HUES64 (cell line): ENCODE results near the gene MRC2.

Source experiments
- H3K27ac ChIP-seq: 2 replicates; pipeline ENCODE4 v1.7.0; 2013; ENCODE audit warnings: low read depth, low read length, inconsistent platforms
- H3K27me3 ChIP-seq: 2 replicates; pipeline ENCODE4 v1.6.1; 2013; ENCODE audit warnings: mild to moderate bottlenecking, low read length; ENCODE audit not compliant: insufficient read depth
- H3K36me3 ChIP-seq: 2 replicates; pipeline ENCODE4 v1.6.1; 2013; ENCODE audit warnings: mild to moderate bottlenecking, low read length; ENCODE audit not compliant: insufficient read depth
- H3K4me1 ChIP-seq: 2 replicates; pipeline ENCODE4 v1.6.1; 2013; ENCODE audit warnings: mild to moderate bottlenecking, low read length, moderate library complexity; ENCODE audit not compliant: insufficient read depth
- H3K4me3 ChIP-seq: 2 replicates; pipeline ENCODE4 v1.5.1; 2013; ENCODE audit warnings: mild to moderate bottlenecking, low read length, moderate library complexity
- H3K9ac ChIP-seq: 2 replicates; pipeline ENCODE4 v1.6.1; 2013; ENCODE audit warnings: mild to moderate bottlenecking, low read depth, low read length
- H3K9me3 ChIP-seq: 2 replicates; pipeline ENCODE4 v1.6.1; 2013; ENCODE audit warnings: low read depth, low read length; ENCODE audit not compliant: insufficient read depth
- WGBS: fragments of 150-250, 120-280 bp; methylation state at CpG from one replicate; pipeline ENCODE4 v1.1.7; 2013; ENCODE audit warnings: missing lambda C conversion rate; 5-methylcytosine and 5-hydroxymethylcytosine counted together

MRC2 gene

GRCh38 chr17:62655656-62656055 is 28.2 kb downstream of the MRC2 start:
- peaks cover 9% of the 10 kb centered on the region; the same call in 1 of the 2 replicates for H3K27me3 ChIP-seq
- H3K9ac ChIP-seq, result no peak overlapping the region
- WGBS, result 96% methylated on average over 5 of the region's 6 CpGs
- H3K4me3 ChIP-seq, result no peak overlapping the region
- no peaks in the 10 kb centered on the region for H3K9me3 ChIP-seq
- no peak overlapping the region for H3K27ac ChIP-seq
- peaks cover 5% of the 10 kb centered on the region; the same call in 1 of the 2 replicates for H3K36me3 ChIP-seq
- peaks cover 11% of the 10 kb centered on the region for H3K4me1 ChIP-seq

- 90% methylated on average over 1 of the region's 1 CpG for WGBS
- H3K4me1 ChIP-seq, result peaks cover 11% of the 10 kb centered on the region
- peaks cover 6% of the 10 kb centered on the region; the same call in 1 of the 2 replicates for H3K27me3 ChIP-seq
- peaks cover 5% of the 10 kb centered on the region; the same call in 1 of the 2 replicates for H3K36me3 ChIP-seq
- H3K27ac ChIP-seq, result no peak overlapping the region
- H3K9ac ChIP-seq, result no peak overlapping the region
- no peak overlapping the region for H3K4me3 ChIP-seq
- no peaks in the 10 kb centered on the region; the same call in 1 of the 2 replicates for H3K9me3 ChIP-seq
Observed at GRCh38 chr17:62656446-62656845, 29.0 kb downstream of the MRC2 start.

- Histone ChIP-seq H3K36me3 (peaks cover 6% of the 10 kb centered on the region; the same call in 1 of the 2 replicates), H3K9ac (no peak overlapping the region), H3K4me1 (peaks cover 6% of the 10 kb centered on the region), H3K9me3 (no peaks in the 10 kb centered on the region; the same call in 1 of the 2 replicates), H3K4me3 (no peak overlapping the region), H3K27ac (no peak overlapping the region), H3K27me3 (no peaks in the 10 kb centered on the region)
- WGBS, result 97% methylated on average over 3 of the region's 3 CpGs
Observed at GRCh38 chr17:62657145-62657665, 29.7 kb downstream of the MRC2 start.

- Histone ChIP-seq H3K4me1 (peaks cover 6% of the 10 kb centered on the region), H3K9me3 (no peaks in the 10 kb centered on the region; the same call in 1 of the 2 replicates), H3K27ac (no peak overlapping the region), H3K36me3 (peaks cover 7% of the 10 kb centered on the region; the same call in 1 of the 2 replicates), H3K9ac (no peak overlapping the region), H3K27me3 (no peaks in the 10 kb centered on the region), H3K4me3 (no peak overlapping the region)
- 89% methylated on average over 9 of the region's 9 CpGs for WGBS
Observed at GRCh38 chr17:62657690-62658089, 30.2 kb downstream of the MRC2 start.

- 90% methylated on average over 15 of the region's 15 CpGs for WGBS
- no peak overlapping the region for H3K4me3 ChIP-seq
- H3K27me3 ChIP-seq, result no peaks in the 10 kb centered on the region
- H3K4me1 ChIP-seq, result peaks cover 5% of the 10 kb centered on the region
- no peaks in the 10 kb centered on the region; the same call in 1 of the 2 replicates for H3K9me3 ChIP-seq
- peaks cover 7% of the 10 kb centered on the region; the same call in 1 of the 2 replicates for H3K36me3 ChIP-seq
- H3K9ac ChIP-seq, result no peak overlapping the region
- H3K27ac ChIP-seq, result no peak overlapping the region
Observed at GRCh38 chr17:62658136-62658920, 30.9 kb downstream of the MRC2 start.

- Histone ChIP-seq H3K9ac (no peak overlapping the region), H3K4me3 (no peak overlapping the region), H3K27ac (no peak overlapping the region), H3K27me3 (no peaks in the 10 kb centered on the region), H3K4me1 (no peaks in the 10 kb centered on the region; the same call in 1 of the 2 replicates), H3K36me3 (peaks cover 2% of the 10 kb centered on the region; the same call in 1 of the 2 replicates), H3K9me3 (no peaks in the 10 kb centered on the region; the same call in 1 of the 2 replicates)
- WGBS, result 94% methylated on average over 2 of the region's 2 CpGs
Observed at GRCh38 chr17:62660629-62661118, 33.2 kb downstream of the MRC2 start.

GRCh38 chr17:62661337-62661736 is 33.9 kb downstream of the MRC2 start:
- Histone ChIP-seq H3K9ac (no peak overlapping the region), H3K4me3 (no peak overlapping the region), H3K27ac (no peak overlapping the region), H3K4me1 (no peaks in the 10 kb centered on the region; the same call in 1 of the 2 replicates), H3K36me3 (peaks cover 2% of the 10 kb centered on the region; the same call in 1 of the 2 replicates), H3K9me3 (no peaks in the 10 kb centered on the region; the same call in 1 of the 2 replicates), H3K27me3 (no peaks in the 10 kb centered on the region)
- 100% methylated on average over 1 of the region's 1 CpG for WGBS

GRCh38 chr17:62662855-62663254 is 35.4 kb downstream of the MRC2 start:
- no peaks in the 10 kb centered on the region for H3K27me3 ChIP-seq
- no peaks in the 10 kb centered on the region; the same call in 1 of the 2 replicates for H3K9me3 ChIP-seq
- no peaks in the 10 kb centered on the region; the same call in 1 of the 2 replicates for H3K4me1 ChIP-seq
- no peak overlapping the region for H3K4me3 ChIP-seq
- H3K36me3 ChIP-seq, result peaks cover 5% of the 10 kb centered on the region; the same call in 1 of the 2 replicates
- no peak overlapping the region for H3K9ac ChIP-seq
- H3K27ac ChIP-seq, result no peak overlapping the region
- 97% methylated on average over 6 of the region's 6 CpGs for WGBS

GRCh38 chr17:62663304-62663703 is 35.8 kb downstream of the MRC2 start:
- H3K9ac ChIP-seq, result no peak overlapping the region
- no peaks in the 10 kb centered on the region for H3K27me3 ChIP-seq
- no peaks in the 10 kb centered on the region for H3K4me1 ChIP-seq
- no peak overlapping the region for H3K4me3 ChIP-seq
- whole genome bisulfite sequencing, result 93% methylated on average over 6 of the region's 6 CpGs
- H3K36me3 ChIP-seq, result peaks cover 6% of the 10 kb centered on the region; the same call in 1 of the 2 replicates
- H3K27ac ChIP-seq, result no peak overlapping the region
- no peaks in the 10 kb centered on the region; the same call in 1 of the 2 replicates for H3K9me3 ChIP-seq

- Histone ChIP-seq H3K36me3 (peaks cover 9% of the 10 kb centered on the region; the same call in 1 of the 2 replicates), H3K4me3 (no peak overlapping the region), H3K9ac (no peak overlapping the region), H3K27ac (no peak overlapping the region), H3K4me1 (no peaks in the 10 kb centered on the region), H3K27me3 (no peaks in the 10 kb centered on the region), H3K9me3 (no peaks in the 10 kb centered on the region; the same call in 1 of the 2 replicates)
- WGBS, result 94% methylated on average over 25 of the region's 25 CpGs
Observed at GRCh38 chr17:62664336-62665120, 37.1 kb downstream of the MRC2 start.
